SK-N-SH (cell line): Measurements from ENCODE around the gene TBC1D5. TPM values are rescaled to one million over a fixed set of nuclear protein-coding genes. Genes with fewer than 3 reads are reported as not detected.

ENCODE experiments used
- CTCF ChIA-PET: fragments of 300-600, 350-600 bp; formaldehyde crosslinking; extraction: SDS; loops from one replicate; lab custom pipeline; 2021; lab: Yijun Ruan, JAX
- POLR2A ChIA-PET: fragments of 350-600 bp; sonication (Branson Sonifier 250); formaldehyde crosslinking; extraction: SDS; loops from one replicate; lab custom pipeline; 2020; ENCODE audit warnings: antibody characterized with exemption, inconsistent platforms; lab: Yijun Ruan, JAX
- DNase-seq: peaks from one replicate; pipeline ENCODE4 v3.0.0; 2012
- H2AFZ ChIP-seq: fragments of 200-600 bp; sonication (generic); 2 replicates; pipeline ENCODE4 v1.8.1; 2016; ENCODE audit warnings: antibody characterized with exemption, mild to moderate bottlenecking, low read depth
- H3F3A ChIP-seq: fragments of 200-600 bp; sonication (generic); replicated peaks from 2 replicates; pipeline ENCODE3; 2016; ENCODE audit warnings: antibody characterized with exemption, mild to moderate bottlenecking; ENCODE audit not compliant: insufficient read depth
- H3K27ac ChIP-seq, 2 experiments: fragments of 200-500 bp in 1 of 2; fragments of 200-600 bp in 1 of 2; sonication (Bioruptor generic) in 1 of 2; sonication (generic), shearing (Covaris generic) in 1 of 2; 2 replicates each; pipeline versions ENCODE4 v1.5.1 to v1.6.1; 2014 to 2016; ENCODE audit warnings: low read depth in 2 of 2, inconsistent platforms in 1 of 2, low read length in 1 of 2, mild to moderate bottlenecking in 1 of 2, mixed read lengths in 1 of 2
- H3K27me3 ChIP-seq: fragments of 200-600 bp; sonication (generic), shearing (Covaris generic); 2 replicates; pipeline ENCODE4 v1.6.1; 2016; ENCODE audit warnings: mixed run types; ENCODE audit not compliant: insufficient read depth
- H3K36me3 ChIP-seq, 2 experiments: fragments of 200-500 bp in 1 of 2; fragments of 200-600 bp in 1 of 2; sonication (Bioruptor generic) in 1 of 2; sonication (generic) in 1 of 2; replicated peaks in 1 of 2; 2 replicates each; pipeline versions ENCODE3 to v1.5.1; 2014 to 2016; ENCODE audit warnings: low read length in 1 of 2, mild to moderate bottlenecking in 1 of 2; ENCODE audit not compliant: insufficient read depth in 2 of 2, control insufficient read depth in 1 of 2
- H3K4me1 ChIP-seq, 2 experiments: fragments of 200-500 bp in 1 of 2; fragments of 200-600 bp in 1 of 2; sonication (Bioruptor generic) in 1 of 2; sonication (generic), shearing (Covaris generic) in 1 of 2; 2 replicates each; pipeline versions ENCODE4 v1.5.1 to v1.6.1; 2014 to 2016; ENCODE audit warnings: low read depth in 1 of 2, low read length in 1 of 2, mixed run types in 1 of 2; ENCODE audit not compliant: insufficient read depth in 2 of 2, control insufficient read depth in 1 of 2
- H3K4me2 ChIP-seq: fragments of 200-600 bp; sonication (generic), shearing (Covaris generic); 2 replicates; pipeline ENCODE4 v1.6.1; 2017; ENCODE audit warnings: mixed run types
- H3K4me3 ChIP-seq, 2 experiments: fragments of 200-500 bp in 1 of 2; fragments of 200-600 bp in 1 of 2; sonication (Bioruptor generic) in 1 of 2; sonication (generic), shearing (Covaris generic) in 1 of 2; 2 replicates each; pipeline versions ENCODE4 v1.5.1 to v1.8.1; 2014 to 2016; ENCODE audit warnings: low read depth in 2 of 2, inconsistent platforms in 1 of 2, low read length in 1 of 2, mild to moderate bottlenecking in 1 of 2, mixed read lengths in 1 of 2, moderate library complexity in 1 of 2
- H3K79me2 ChIP-seq: fragments of 200-600 bp; sonication (generic); 2 replicates; pipeline ENCODE4 v1.8.1; 2017; ENCODE audit warnings: mild to moderate bottlenecking; ENCODE audit not compliant: insufficient read depth
- H3K9ac ChIP-seq: fragments of 200-600 bp; sonication (generic); 2 replicates; pipeline ENCODE4 v1.6.1; 2017; ENCODE audit warnings: mixed run types
- H3K9me2 ChIP-seq: fragments of 200-600 bp; sonication (generic); 2 replicates; pipeline ENCODE4 v1.6.1; 2017; ENCODE audit warnings: mixed run types
- H3K9me3 ChIP-seq: fragments of 200-600 bp; sonication (generic); 2 replicates; pipeline ENCODE4 v1.6.1; 2017; ENCODE audit warnings: mixed run types, mild to moderate bottlenecking, moderate library complexity
- H4K20me1 ChIP-seq: fragments of 200-600 bp; sonication (generic); 2 replicates; pipeline ENCODE4 v1.6.1; 2017; ENCODE audit warnings: mild to moderate bottlenecking, mixed run types; ENCODE audit not compliant: insufficient read depth
- FOSL2 ChIP-seq: IDR thresholded peaks from 2 replicates; pipeline ENCODE4 v1.4.0; 2012; ENCODE audit warnings: low read depth, mild to moderate bottlenecking, moderate library complexity, borderline replicate concordance
- FOXM1 ChIP-seq: IDR thresholded peaks from 2 replicates; pipeline ENCODE4 v1.4.0; 2012; ENCODE audit warnings: low read depth, mild to moderate bottlenecking
- GATA2 ChIP-seq: sonication (generic); formaldehyde crosslinking; IDR thresholded peaks from 2 replicates; pipeline ENCODE4 v1.5.0; 2020; ENCODE audit warnings: mild to moderate bottlenecking, missing genetic modification reagents
- RAD21 ChIP-seq: IDR thresholded peaks from 2 replicates; pipeline ENCODE4 v1.6.1; 2012; ENCODE audit warnings: mild to moderate bottlenecking, low read length
- RCOR1 ChIP-seq: fragments of 150-350 bp; IDR thresholded peaks from 2 replicates; pipeline ENCODE4 v1.6.1; 2017; ENCODE audit warnings: antibody characterized with exemption, low read length
- SMC3 ChIP-seq: IDR thresholded peaks from 2 replicates; pipeline ENCODE4 v1.6.1; 2012; ENCODE audit warnings: low read depth, low read length, improper control_type of control experiment
- TAF1 ChIP-seq: IDR thresholded peaks from 2 replicates; pipeline ENCODE4 v1.6.1; 2012; ENCODE audit warnings: low read depth, mild to moderate bottlenecking, low read length, moderate library complexity, borderline replicate concordance
- TCF12 ChIP-seq: IDR thresholded peaks from 2 replicates; pipeline ENCODE4 v1.4.0; 2012
- WGBS: methylation state at CpG from one replicate; pipeline ENCODE4 v1.1.6; 2017; ENCODE audit warnings: low lambda C conversion rate; 5-methylcytosine and 5-hydroxymethylcytosine counted together
- polyA plus RNA-seq, 3 experiments: library from polyadenylated mRNA; depleted of rRNA; stranded (reverse); fragments of >200 nt; gene quantifications; 2 replicates each; pipeline ENCODE4 v1.2.3, GENCODE V29; 2012
- TF ChIP-seq, protein P1 (sequence below): fragments of 200-600 bp; sonication (generic); IDR thresholded peaks from 2 replicates; pipeline ENCODE4 v1.6.1; 2017; ENCODE audit warnings: antibody characterized with exemption, mild to moderate bottlenecking, moderate library complexity
- TF ChIP-seq, protein P2 (sequence below): fragments of 150-350 bp; IDR thresholded peaks from 2 replicates; pipeline ENCODE4 v1.6.1; 2017; ENCODE audit warnings: antibody characterized with exemption, low read length, low read depth, borderline replicate concordance
- TF ChIP-seq, protein P3 (sequence below): IDR thresholded peaks from 2 replicates; pipeline ENCODE4 v1.4.0; 2012; ENCODE audit warnings: low read depth, borderline replicate concordance

The TBC1D5 gene
- polyA plus RNA-seq, 1 of the 3 experiments (the other 2 are of a cell fraction): 19.5 TPM

DNA sequence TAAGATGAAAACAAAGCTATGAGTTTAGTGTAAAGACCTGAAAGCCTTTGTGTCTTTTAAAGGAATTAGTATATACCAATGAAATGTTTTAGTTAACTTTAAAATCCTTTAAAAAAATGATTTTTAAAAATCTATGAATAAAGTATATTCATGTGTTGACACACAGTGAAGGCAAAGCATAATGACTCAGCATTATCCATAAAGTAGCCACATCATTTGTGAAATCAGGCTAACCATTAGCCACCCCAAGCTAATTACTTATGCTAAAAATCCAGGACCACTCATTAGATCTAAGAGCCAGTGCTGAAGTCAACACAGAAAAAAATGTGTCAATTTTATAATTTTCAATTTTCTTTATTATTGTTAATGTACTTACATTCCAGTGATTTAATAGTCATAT, 310.2 kb downstream of the TBC1D5 start:
- Histone ChIP-seq H4K20me1 (no peaks in the 10 kb centered on the region), H3K9me3 (no peaks in the 10 kb centered on the region), H3F3A (no peaks in the 10 kb centered on the region), H3K27ac (no peak overlapping the region), H3K4me2 (no peak overlapping the region), H3K4me3 (no peak overlapping the region), H2AFZ (0 out of 2 replicates have a peak overlapping the region, but pooled peaks have one; percentile 9), H3K79me2 (no peaks in the 10 kb centered on the region), H3K36me3 (no peaks in the 10 kb centered on the region), H3K9me2 (no peaks in the 10 kb centered on the region), H3K27me3 (no peaks in the 10 kb centered on the region), H3K9ac (no peak overlapping the region), H3K4me1 (peaks cover 4 to 8% of the 10 kb centered on the region in 2 experiments; a peak in 2 of 4 replicates)
- TF ChIP-seq, protein P1, sequence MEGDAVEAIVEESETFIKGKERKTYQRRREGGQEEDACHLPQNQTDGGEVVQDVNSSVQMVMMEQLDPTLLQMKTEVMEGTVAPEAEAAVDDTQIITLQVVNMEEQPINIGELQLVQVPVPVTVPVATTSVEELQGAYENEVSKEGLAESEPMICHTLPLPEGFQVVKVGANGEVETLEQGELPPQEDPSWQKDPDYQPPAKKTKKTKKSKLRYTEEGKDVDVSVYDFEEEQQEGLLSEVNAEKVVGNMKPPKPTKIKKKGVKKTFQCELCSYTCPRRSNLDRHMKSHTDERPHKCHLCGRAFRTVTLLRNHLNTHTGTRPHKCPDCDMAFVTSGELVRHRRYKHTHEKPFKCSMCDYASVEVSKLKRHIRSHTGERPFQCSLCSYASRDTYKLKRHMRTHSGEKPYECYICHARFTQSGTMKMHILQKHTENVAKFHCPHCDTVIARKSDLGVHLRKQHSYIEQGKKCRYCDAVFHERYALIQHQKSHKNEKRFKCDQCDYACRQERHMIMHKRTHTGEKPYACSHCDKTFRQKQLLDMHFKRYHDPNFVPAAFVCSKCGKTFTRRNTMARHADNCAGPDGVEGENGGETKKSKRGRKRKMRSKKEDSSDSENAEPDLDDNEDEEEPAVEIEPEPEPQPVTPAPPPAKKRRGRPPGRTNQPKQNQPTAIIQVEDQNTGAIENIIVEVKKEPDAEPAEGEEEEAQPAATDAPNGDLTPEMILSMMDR: no peak
- TF ChIP-seq FOSL2: no peak
- ChIA-PET POLR2A (no interaction called here), CTCF (interaction anchor here (0.6 to 7.0 kb wide), 6 partner anchors 14 to 1649 kb away, joined by 3 to 52 read pairs (median 4); no protein-coding TSS in a partner anchor)
- DNase-seq: no peak

DNA sequence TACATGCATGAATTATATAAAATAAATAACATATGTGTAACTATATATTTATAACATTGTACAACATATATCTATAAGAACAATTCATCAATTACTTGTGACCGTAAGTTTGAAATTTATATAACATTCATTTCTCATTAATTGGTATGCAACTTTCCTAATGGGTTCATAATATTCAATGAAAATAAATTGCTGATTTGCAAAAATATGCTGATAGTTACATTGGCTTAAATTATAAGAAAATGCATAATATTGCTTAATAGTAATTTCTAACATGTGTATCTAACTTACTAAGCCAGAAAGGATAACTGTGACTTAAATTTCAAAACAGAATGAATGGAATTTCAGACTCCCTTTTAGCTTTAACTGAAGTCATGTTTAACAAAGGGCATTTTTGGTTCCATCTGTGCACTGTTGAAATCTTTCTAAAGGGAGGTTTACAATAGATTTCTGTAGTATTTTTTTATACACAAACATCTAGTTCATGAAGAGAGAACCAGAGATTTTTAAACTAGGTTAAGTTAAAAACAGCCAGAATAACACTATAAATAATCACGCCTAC, 310.9 kb downstream of the TBC1D5 start:
- Histone ChIP-seq H3K4me1 (peaks cover 4 to 8% of the 10 kb centered on the region in 2 experiments; a peak in 2 of 4 replicates), H3K9me3 (no peaks in the 10 kb centered on the region), H3K79me2 (no peaks in the 10 kb centered on the region), H3K9me2 (no peaks in the 10 kb centered on the region; the same call in 1 of the 2 replicates), H3K36me3 (no peaks in the 10 kb centered on the region), H3K4me2 (no peak overlapping the region)
- ChIA-PET POLR2A (no interaction called here), CTCF (interaction anchor here (0.6 to 7.0 kb wide), 6 partner anchors 15 to 1649 kb away, joined by 3 to 52 read pairs (median 4); no protein-coding TSS in a partner anchor)
- 96% methylated on average over 2 of the region's 2 CpGs for WGBS
- TF ChIP-seq RCOR1 (no peak), TAF1 (no peak), TCF12 (no peak)
- TF ChIP-seq, all 33 proteins: peak for 0
- Histone ChIP-seq H3F3A (no peaks in the 10 kb centered on the region), H3K9ac (no peak overlapping the region), H4K20me1 (no peaks in the 10 kb centered on the region), H3K27ac (no peak overlapping the region), H2AFZ (0 out of 2 replicates have a peak overlapping the region, but pooled peaks have one; percentile 9), H3K4me3 (no peak overlapping the region), H3K27me3 (no peaks in the 10 kb centered on the region)
- DNase-seq: no peak

DNA sequence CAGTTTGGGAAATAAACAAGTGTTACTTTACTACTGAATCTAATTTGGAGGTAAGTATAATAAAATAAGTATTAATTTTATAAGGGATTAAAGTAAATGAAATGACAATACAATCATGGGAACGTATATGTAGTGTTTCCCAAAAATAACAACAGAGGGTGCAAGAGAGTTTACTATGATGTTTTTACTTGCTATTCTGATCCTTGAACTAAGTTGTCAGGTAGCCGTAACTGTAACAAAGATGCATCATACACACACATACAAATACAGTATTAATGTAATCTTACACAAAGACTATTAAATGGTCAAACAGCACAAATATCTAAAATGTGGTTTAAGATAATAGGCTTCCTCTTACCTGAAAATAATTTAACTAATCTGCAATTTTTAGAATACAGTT, 311.4 kb downstream of the TBC1D5 start:
- peak overlapping the region in 1 of 2 experiments; percentile 47; a peak in 1 of 4 replicates for H3K27ac ChIP-seq
- no peaks in the 10 kb centered on the region for H3K79me2 ChIP-seq
- no peak overlapping the region for H3K9ac ChIP-seq
- DNase-seq: peak; percentile 38
- H3F3A ChIP-seq: no peaks in the 10 kb centered on the region
- ChIA-PET POLR2A (no interaction called here), CTCF (interaction anchor here (0.6 to 7.0 kb wide), 18 partner anchors 9 to 420 kb away, joined by 3 to 52 read pairs (median 3); no protein-coding TSS in a partner anchor)
- no peaks in the 10 kb centered on the region for H3K9me3 ChIP-seq
- TF ChIP-seq, protein P2, sequence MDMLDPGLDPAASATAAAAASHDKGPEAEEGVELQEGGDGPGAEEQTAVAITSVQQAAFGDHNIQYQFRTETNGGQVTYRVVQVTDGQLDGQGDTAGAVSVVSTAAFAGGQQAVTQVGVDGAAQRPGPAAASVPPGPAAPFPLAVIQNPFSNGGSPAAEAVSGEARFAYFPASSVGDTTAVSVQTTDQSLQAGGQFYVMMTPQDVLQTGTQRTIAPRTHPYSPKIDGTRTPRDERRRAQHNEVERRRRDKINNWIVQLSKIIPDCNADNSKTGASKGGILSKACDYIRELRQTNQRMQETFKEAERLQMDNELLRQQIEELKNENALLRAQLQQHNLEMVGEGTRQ: no peak
- TF ChIP-seq, protein P3, sequence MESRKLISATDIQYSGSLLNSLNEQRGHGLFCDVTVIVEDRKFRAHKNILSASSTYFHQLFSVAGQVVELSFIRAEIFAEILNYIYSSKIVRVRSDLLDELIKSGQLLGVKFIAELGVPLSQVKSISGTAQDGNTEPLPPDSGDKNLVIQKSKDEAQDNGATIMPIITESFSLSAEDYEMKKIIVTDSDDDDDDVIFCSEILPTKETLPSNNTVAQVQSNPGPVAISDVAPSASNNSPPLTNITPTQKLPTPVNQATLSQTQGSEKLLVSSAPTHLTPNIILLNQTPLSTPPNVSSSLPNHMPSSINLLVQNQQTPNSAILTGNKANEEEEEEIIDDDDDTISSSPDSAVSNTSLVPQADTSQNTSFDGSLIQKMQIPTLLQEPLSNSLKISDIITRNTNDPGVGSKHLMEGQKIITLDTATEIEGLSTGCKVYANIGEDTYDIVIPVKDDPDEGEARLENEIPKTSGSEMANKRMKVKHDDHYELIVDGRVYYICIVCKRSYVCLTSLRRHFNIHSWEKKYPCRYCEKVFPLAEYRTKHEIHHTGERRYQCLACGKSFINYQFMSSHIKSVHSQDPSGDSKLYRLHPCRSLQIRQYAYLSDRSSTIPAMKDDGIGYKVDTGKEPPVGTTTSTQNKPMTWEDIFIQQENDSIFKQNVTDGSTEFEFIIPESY: no peak
- TF ChIP-seq RAD21: peak; percentile 79
- TF ChIP-seq, protein P1: peak; percentile 63
- TF ChIP-seq GATA2: no peak
- peak; percentile 57 for TF ChIP-seq SMC3
- no peak for TF ChIP-seq FOXM1
- peaks cover 4 to 8% of the 10 kb centered on the region in 2 experiments; a peak in 2 of 4 replicates for H3K4me1 ChIP-seq
- 31% methylated on average over 2 of the region's 2 CpGs for WGBS
- H3K27me3 ChIP-seq: no peaks in the 10 kb centered on the region
- H3K36me3 ChIP-seq: no peaks in the 10 kb centered on the region
- H3K4me2 ChIP-seq: no peak overlapping the region
- no peak overlapping the region for H3K4me3 ChIP-seq
- no peaks in the 10 kb centered on the region; the same call in 1 of the 2 replicates for H3K9me2 ChIP-seq
- H2AFZ ChIP-seq: no peak overlapping the region
- no peaks in the 10 kb centered on the region for H4K20me1 ChIP-seq
